Glomerular visceral epithelial cell (primary cell): ENCODE results near the gene WBP2.

Experiments used
- DNase-seq: peaks from one replicate; pipeline ENCODE4 v3.0.0-alpha.2; 2016; ENCODE audit errors: extremely low spot score

WBP2 gene

GRCh38 chr17:75855310-75856061, at the start of gene WBP2:
Gene WBP2, minus strand, starts transcription at chr17:75855335. Its CDS starts 38 bp downstream, at chr17:75855297.
- DNase-seq, result peak; percentile 100

GRCh38 chr17:75902406-75902805, 47.3 kb upstream of the WBP2 start:
- peak; percentile 25 for DNase-seq

GRCh38 chr17:75901727-75902126, 46.6 kb upstream of the WBP2 start:
- DNase-seq, result no peak

GRCh38 chr17:75900691-75901533, 45.8 kb upstream of the WBP2 start:
- no peak for DNase-seq

- no peak for DNase-seq
These were observed 44.8 kb upstream of the WBP2 start for GRCh38 chr17:75899767-75900468.

GRCh38 chr17:75899353-75899752, 44.2 kb upstream of the WBP2 start:
- DNase-seq, result no peak

- no peak for DNase-seq
These were observed 43.7 kb upstream of the WBP2 start for GRCh38 chr17:75898791-75899190.

- DNase-seq, result no peak
These were observed 42.9 kb upstream of the WBP2 start for GRCh38 chr17:75898065-75898464.

GRCh38 chr17:75897160-75898019, 42.3 kb upstream of the WBP2 start:
- no peak for DNase-seq

- peak; percentile 78 for DNase-seq
These were observed 41.5 kb upstream of the WBP2 start, which contains the start of gene TRIM65 for GRCh38 chr17:75896415-75897159. Gene TRIM65, minus strand, starts transcription at chr17:75896951. Its CDS starts 14 bp downstream, at chr17:75896937.

GRCh38 chr17:75895370-75896155, 40.4 kb upstream of the WBP2 start:
- DNase-seq, result no peak

GRCh38 chr17:75894049-75894733, 39.1 kb upstream of the WBP2 start:
- DNase-seq, result no peak

GRCh38 chr17:75893305-75894048, 38.3 kb upstream of the WBP2 start:
- DNase-seq, result no peak

GRCh38 chr17:75892556-75893224, 37.6 kb upstream of the WBP2 start:
- no peak for DNase-seq

GRCh38 chr17:75891605-75892555, 36.7 kb upstream of the WBP2 start:
- no peak for DNase-seq

GRCh38 chr17:75891022-75891604, 36.0 kb upstream of the WBP2 start:
- no peak for DNase-seq
